K562 (cell line): Measurements from ENCODE around the gene PGR. TPM values are rescaled to one million over a fixed set of nuclear protein-coding genes. Genes with fewer than 3 reads are reported as not detected.

Source experiments
- ATAC-seq: fragments of 200-7000 bp; cut with Tn5 transposase; 3 replicates; pipeline ENCODE4 v1.9.1; 2020; ENCODE audit warnings: moderate library complexity
- BruUV-seq: library from RNA; stranded (reverse); fragments of 400-500 nt; replicated peaks from 2 replicates; lab custom pipeline; 2021; lab: Mats Ljungman, UMichigan
- CTCF ChIA-PET: fragments of 300-600 bp; formaldehyde crosslinking; extraction: SDS; loops from one replicate; lab custom pipeline; 2021; ENCODE audit warnings: low intra/inter-chr PET ratio; lab: Yijun Ruan, JAX
- POLR2A ChIA-PET: fragments of 300-600, 350-650 bp; sonication (Branson Sonifier 250); formaldehyde crosslinking; extraction: SDS; loops from one replicate; lab custom pipeline; 2021; ENCODE audit warnings: antibody characterized with exemption, inconsistent platforms; lab: Yijun Ruan, JAX
- DNase-seq, 4 experiments: peaks; one replicate each; pipeline versions ENCODE4 v3.0.0 to v3.0.0-alpha.2; 2011 to 2018; ENCODE audit warnings: low spot score in 3 of 4, mixed read lengths in 3 of 4; ENCODE audit errors: extremely low read depth in 1 of 4
- FAIRE-seq: peaks from 2 replicates; lab custom pipeline; 2011; peaks lifted over from hg19 to GRCh38; lab: Jason Lieb, UNC
- H2AFZ ChIP-seq: 2 replicates; pipeline ENCODE4 v1.6.0; 2011; ENCODE audit warnings: low read depth, low read length, control low read depth, inconsistent platforms
- H3K27ac ChIP-seq: fragments of 200-600 bp; 3 replicates; pipeline ENCODE4 v1.8.0; 2011; ENCODE audit warnings: low read depth, mild to moderate bottlenecking, control low read depth, inconsistent platforms, low read length, moderate library complexity, mixed read lengths; ENCODE audit errors: extremely low read depth
- H3K27me3 ChIP-seq, 2 experiments: fragments of 300-600 bp in 1 of 2; 2 replicates in 1 of 2; 3 replicates in 1 of 2; pipeline versions ENCODE4 v1.6.0 to v1.8.0; 2011; ENCODE audit warnings: inconsistent platforms in 2 of 2, low read length in 2 of 2, mild to moderate bottlenecking in 1 of 2, mixed read lengths in 1 of 2, moderate library complexity in 1 of 2; ENCODE audit not compliant: control insufficient read depth in 2 of 2, insufficient read depth in 2 of 2
- H3K36me3 ChIP-seq: fragments of 300-600 bp; 3 replicates; pipeline ENCODE4 v1.8.0; 2011; ENCODE audit warnings: mild to moderate bottlenecking, low read length, inconsistent platforms; ENCODE audit not compliant: control insufficient read depth, insufficient read depth
- H3K4me1 ChIP-seq, 2 experiments: fragments of 200-600 bp in 1 of 2; replicated peaks in 1 of 2; 2 replicates in 1 of 2; 3 replicates in 1 of 2; pipeline versions ENCODE4 v1.5.1 to v1.8.0; 2011; ENCODE audit warnings: inconsistent platforms in 2 of 2, low read length in 2 of 2, mild to moderate bottlenecking in 1 of 2, mixed read lengths in 1 of 2, moderate library complexity in 1 of 2; ENCODE audit not compliant: control insufficient read depth in 2 of 2, insufficient read depth in 2 of 2
- H3K4me2 ChIP-seq: 2 replicates; pipeline ENCODE4 v1.6.1; 2011; ENCODE audit warnings: low read length, control low read depth, inconsistent platforms, mixed read lengths; ENCODE audit not compliant: insufficient read depth
- H3K4me3 ChIP-seq: fragments of 200-600 bp; sonication (generic), shearing (Covaris generic); 2 replicates; pipeline ENCODE4 v1.5.1; 2016; ENCODE audit warnings: control low read depth, inconsistent platforms
- H3K79me2 ChIP-seq: fragments of 200-600 bp; 3 replicates; pipeline ENCODE4 v1.8.0; 2011; ENCODE audit warnings: low read length, inconsistent platforms; ENCODE audit not compliant: control insufficient read depth, insufficient read depth
- H3K9ac ChIP-seq, 2 experiments: 2 replicates each; pipeline versions ENCODE4 v1.6.0 to v1.6.1; 2011; ENCODE audit warnings: low read depth in 2 of 2, low read length in 2 of 2, control low read depth in 1 of 2, inconsistent platforms in 1 of 2, mild to moderate bottlenecking in 1 of 2, mixed read lengths in 1 of 2; ENCODE audit not compliant: insufficient read depth in 1 of 2
- H3K9me1 ChIP-seq: one replicate; pipeline ENCODE4 v1.6.0; 2011; ENCODE audit warnings: inconsistent platforms, mild to moderate bottlenecking, low read length, moderate library complexity; ENCODE audit not compliant: control insufficient read depth, insufficient read depth
- H3K9me3 ChIP-seq: replicated peaks from 2 replicates; pipeline ENCODE4 v1.5.1; 2011; ENCODE audit warnings: low read depth, low read length, inconsistent platforms; ENCODE audit not compliant: control insufficient read depth, insufficient read depth
- H4K20me1 ChIP-seq: replicated peaks from 2 replicates; pipeline ENCODE4 v1.6.1; 2011; ENCODE audit warnings: low read length, inconsistent platforms, mixed read lengths; ENCODE audit not compliant: control insufficient read depth, insufficient read depth
- COPS2 ChIP-seq: fragments of 450-650 bp; conservative IDR thresholded peaks from 2 replicates; pipeline ENCODE4 v1.6.1; 2016; ENCODE audit warnings: mild to moderate bottlenecking, moderate library complexity
- DPF2 ChIP-seq: fragments of 450-650 bp; IDR thresholded peaks from 2 replicates; pipeline ENCODE4 v1.6.1; 2016
- HNRNPUL1 ChIP-seq: fragments of 200-400 bp; formaldehyde crosslinking; IDR thresholded peaks from 2 replicates; pipeline ENCODE4 v1.6.1; 2017; ENCODE audit warnings: low read length
- IRF9 ChIP-seq: fragments of 450-650 bp; IDR thresholded peaks from 2 replicates; pipeline ENCODE4 v1.6.1; 2016; ENCODE audit warnings: missing biosample characterization, missing genetic modification characterization
- JUNB ChIP-seq: fragments of 450-650 bp; formaldehyde crosslinking; conservative IDR thresholded peaks from 2 replicates; pipeline ENCODE4 v1.4.0; 2020; ENCODE audit warnings: mild to moderate bottlenecking
- RAD51 ChIP-seq: fragments of 450-650 bp; IDR thresholded peaks from 2 replicates; pipeline ENCODE4 v1.7.1; 2016; ENCODE audit warnings: low read depth, mild to moderate bottlenecking, borderline replicate concordance
- TAL1 ChIP-seq: fragments of 450-650 bp; IDR thresholded peaks from 2 replicates; pipeline ENCODE4 v1.6.1; 2016; ENCODE audit warnings: mild to moderate bottlenecking
- TCF7 ChIP-seq: sonication (generic); IDR thresholded peaks from 2 replicates; pipeline ENCODE4 v1.6.1; 2016; ENCODE audit warnings: antibody characterized with exemption, borderline replicate concordance
- WGBS: fragments of 100-300 bp; shearing (Covaris generic); methylation state at CpG from one replicate; pipeline ENCODE4 v1.1.6; 2016; ENCODE audit warnings: low coverage, mixed read lengths; ENCODE audit not compliant: insufficient coverage; ENCODE audit errors: missing lambda C conversion rate; 5-methylcytosine and 5-hydroxymethylcytosine counted together
- in situ Hi-C: fragments of 300-500 bp; cut with MboI; formaldehyde crosslinking; loops from 4 replicates; pipeline ENCODE4 v1.15.0; 2018; ENCODE audit warnings: inconsistent platforms, mixed read lengths
- intact Hi-C: fragments of 100-400 bp; cut with micrococcal nuclease; formaldehyde crosslinking; loops from 2 replicates; pipeline ENCODE4 v1.14.2; 2022
- polyA plus RNA-seq, 8 experiments: library from polyadenylated mRNA; depleted of rRNA in 4 of 8; stranded (reverse) in 5 of 8; unstranded in 3 of 8; fragments of >200 nt; fragmentation: Nextera tagmentation in 2 of 8; fragmentation: Illumina TruSeq in 1 of 8; extraction: Ambion mirVana in 2 of 8; extraction: Trizol in 1 of 8; gene quantifications; 2 replicates each; pipeline versions ENCODE4 v1.2.1 to v1.2.3, GENCODE V29; 2011 to 2014; ENCODE audit warnings: inconsistent platforms in 1 of 8, missing spikeins in 1 of 8
- total RNA-seq, 7 experiments: library from RNA; depleted of rRNA in 6 of 7; stranded (reverse); fragments of >200 nt in 6 of 7; fragmentation: Illumina TruSeq in 2 of 7; extraction: Trizol in 2 of 7; gene quantifications; 2 replicates each; pipeline versions ENCODE4 v1.2.1 to v1.2.3, GENCODE V29; 2011 to 2021; ENCODE audit warnings: low replicate concordance in 1 of 7

Gene PGR
- total and polyA plus RNA-seq, 9 of the 15 experiments (the other 6 are each of a cell fraction or from before 2014, with no cell fraction given) = 0.43 to 2.4 (median 1.3) TPM

- ChIA-PET CTCF (no interaction called here), POLR2A (no interaction called here)
Measured at GRCh38 chr11:100981196-100981824, 148.3 kb downstream of the PGR start.

More at GRCh38 chr11:100981196-100981824, 148.3 kb downstream of the PGR start:
- Histone ChIP-seq H3K4me2 (no peak overlapping the region), H2AFZ (no peak overlapping the region), H3K27ac (no peak overlapping the region), H4K20me1 (no peaks in the 10 kb centered on the region), H3K9me3 (no peaks in the 10 kb centered on the region), H3K36me3 (no peaks in the 10 kb centered on the region)
- FAIRE-seq = no peak
- 20% methylated on average over 1 of the region's 1 CpG for WGBS
- in situ Hi-C loops (no loop called here), intact Hi-C loops (no loop called here)
- BruUV-seq = no TSS peak
- no peak for TF ChIP-seq RAD51
- TF ChIP-seq DPF2 = no peak
- TF ChIP-seq JUNB (CRISPR knock-in tag) = no peak
- TF ChIP-seq COPS2 = no peak
- TF ChIP-seq HNRNPUL1 = no peak
- no peak for TF ChIP-seq TAL1
- TF ChIP-seq IRF9 (tag) = no peak
- no peak for TF ChIP-seq TCF7
- TF ChIP-seq, all 486 proteins: peak for 0
- ATAC-seq (peak; percentile 33; the same call in 1 of the 3 replicates), DNase-seq (no peak)
- Histone ChIP-seq H3K79me2 (no peaks in the 10 kb centered on the region), H3K9ac (no peak overlapping the region), H3K9me1 (no peaks in the 10 kb centered on the region), H3K27me3 (no peaks in the 10 kb centered on the region), H3K4me1 (no peaks in the 10 kb centered on the region; a peak in 1 of 5 replicates), H3K4me3 (no peak overlapping the region)
